Stimulated activated CD4-positive, alpha-beta T cell treated with anti-CD3 and anti-CD28 coated beads, Interleukin-12 subunit alpha, Interleukin-12 subunit beta, amount 100 ng/mL, for 48 hours (primary cell): ENCODE results near the gene TXK.

Experiments
- DNase-seq, 3 donors: peaks; one replicate each; pipeline ENCODE4 v3.0.0-alpha.2; 2020; ENCODE audit warnings: low read depth in 2 of 3, low spot score in 1 of 3

Gene TXK

GRCh38 chr4:48108309-48109073 lies 25.6 kb downstream of the TXK start:
- no peak for DNase-seq

- DNase-seq, result no peak
These were observed 28.8 kb downstream of the TXK start for GRCh38 chr4:48105230-48105629.

- DNase-seq, result no peak
These were observed 30.4 kb downstream of the TXK start for GRCh38 chr4:48103483-48104139.

- no peak for DNase-seq
These were observed 31.7 kb downstream of the TXK start for GRCh38 chr4:48102303-48102702.

- no peak for DNase-seq
These were observed 33.8 kb downstream of the TXK start for GRCh38 chr4:48100256-48100655.

GRCh38 chr4:48095441-48095840 lies 38.6 kb downstream of the TXK start:
- no peak for DNase-seq

- DNase-seq, result peak in 2 of 3 donors; percentile 27 to 40
These were observed 40.0 kb downstream of the TXK start for GRCh38 chr4:48093991-48094416.

- no peak for DNase-seq
These were observed 43.4 kb downstream of the TXK start for GRCh38 chr4:48090621-48091020.

GRCh38 chr4:48085821-48086589 lies 48.0 kb downstream of the TXK start:
- DNase-seq, result no peak

GRCh38 chr4:48082956-48083355 lies 51.1 kb downstream of the TXK start:
- no peak for DNase-seq

GRCh38 chr4:48081196-48081595 lies 52.9 kb downstream of the TXK start:
- DNase-seq, result no peak

GRCh38 chr4:48079972-48080391 lies 54.1 kb downstream of the TXK start:
- DNase-seq, result no peak

GRCh38 chr4:48078862-48079655 lies 55.0 kb downstream of the TXK start:
- no peak for DNase-seq

GRCh38 chr4:48078425-48078824 lies 55.6 kb downstream of the TXK start:
- no peak for DNase-seq

- DNase-seq, result no peak
These were observed 59.4 kb downstream of the TXK start for GRCh38 chr4:48074657-48075056.

- no peak for DNase-seq
These were observed 60.4 kb downstream of the TXK start for GRCh38 chr4:48073567-48074103.

- DNase-seq, result no peak
These were observed 62.9 kb downstream of the TXK start for GRCh38 chr4:48071191-48071590.

- DNase-seq, result no peak
These were observed 65.0 kb downstream of the TXK start for GRCh38 chr4:48069026-48069425.

GRCh38 chr4:48068182-48068581 lies 65.9 kb downstream of the TXK start:
- DNase-seq, result no peak

GRCh38 chr4:48067536-48067935 lies 66.5 kb downstream of the TXK start:
- DNase-seq, result no peak

- DNase-seq, result no peak
These were observed 68.4 kb downstream of the TXK start for GRCh38 chr4:48065587-48066052.
